Activated CD4-positive, CD25-positive, alpha-beta regulatory T cell treated with anti-CD3 and anti-CD28 coated beads, Interleukin-2, amount 50 U/mL, for 72 hours (primary cell): ENCODE data around the gene SARS2.
"Not testable (repeated sequence)": the region's sequence is repeated elsewhere in the genome, so short reads cannot be mapped to it uniquely, and the experiment has no call there.

ENCODE experiments used
- DNase-seq: peaks from one replicate; pipeline ENCODE4 v3.0.0; 2021

The SARS2 gene, protein sequence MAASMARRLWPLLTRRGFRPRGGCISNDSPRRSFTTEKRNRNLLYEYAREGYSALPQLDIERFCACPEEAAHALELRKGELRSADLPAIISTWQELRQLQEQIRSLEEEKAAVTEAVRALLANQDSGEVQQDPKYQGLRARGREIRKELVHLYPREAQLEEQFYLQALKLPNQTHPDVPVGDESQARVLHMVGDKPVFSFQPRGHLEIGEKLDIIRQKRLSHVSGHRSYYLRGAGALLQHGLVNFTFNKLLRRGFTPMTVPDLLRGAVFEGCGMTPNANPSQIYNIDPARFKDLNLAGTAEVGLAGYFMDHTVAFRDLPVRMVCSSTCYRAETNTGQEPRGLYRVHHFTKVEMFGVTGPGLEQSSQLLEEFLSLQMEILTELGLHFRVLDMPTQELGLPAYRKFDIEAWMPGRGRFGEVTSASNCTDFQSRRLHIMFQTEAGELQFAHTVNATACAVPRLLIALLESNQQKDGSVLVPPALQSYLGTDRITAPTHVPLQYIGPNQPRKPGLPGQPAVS

DNA sequence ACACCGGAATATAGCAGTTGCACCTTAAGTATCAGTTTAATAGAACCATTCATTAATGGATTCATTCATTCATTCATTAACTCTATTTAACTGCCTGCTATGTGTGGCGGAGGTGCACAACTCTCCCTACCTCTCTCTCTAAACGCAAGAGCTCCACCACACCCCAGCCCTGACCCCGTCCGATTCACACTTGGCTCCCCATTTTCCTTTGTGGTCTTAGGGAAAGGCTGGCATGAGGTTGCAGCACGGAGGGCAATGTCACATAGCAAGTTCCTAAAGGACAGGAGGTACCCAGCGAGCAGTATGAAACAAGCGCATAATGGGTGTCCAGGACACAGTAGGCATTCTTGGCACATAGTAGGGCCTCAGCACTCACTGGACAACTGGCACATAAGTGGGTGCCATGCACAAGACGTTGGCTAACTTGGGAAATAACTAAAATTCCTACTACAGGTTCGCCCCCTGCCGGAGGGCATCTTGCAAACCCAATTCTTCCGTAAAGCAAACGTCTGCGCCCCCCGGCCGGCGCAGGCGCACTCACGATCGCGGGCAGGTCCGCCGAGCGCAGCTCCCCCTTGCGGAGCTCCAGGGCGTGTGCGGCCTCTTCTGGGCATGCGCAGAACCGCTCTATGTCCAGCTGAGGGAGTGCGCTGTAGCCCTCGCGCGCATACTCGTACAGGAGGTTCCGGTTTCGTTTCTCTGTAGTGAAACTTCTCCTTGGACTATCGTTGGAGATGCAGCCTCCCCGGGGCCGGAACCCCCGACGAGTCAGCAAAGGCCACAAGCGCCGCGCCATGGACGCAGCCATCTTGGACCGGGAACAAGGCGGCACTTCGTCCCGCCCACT, at the start of gene SARS2:
Gene SARS2, minus strand, starts transcription at position 835 of the 847 bp plus-strand sequence. Its CDS starts 27 bp downstream, at position 808.
- DNase-seq = peak; percentile 96

DNA sequence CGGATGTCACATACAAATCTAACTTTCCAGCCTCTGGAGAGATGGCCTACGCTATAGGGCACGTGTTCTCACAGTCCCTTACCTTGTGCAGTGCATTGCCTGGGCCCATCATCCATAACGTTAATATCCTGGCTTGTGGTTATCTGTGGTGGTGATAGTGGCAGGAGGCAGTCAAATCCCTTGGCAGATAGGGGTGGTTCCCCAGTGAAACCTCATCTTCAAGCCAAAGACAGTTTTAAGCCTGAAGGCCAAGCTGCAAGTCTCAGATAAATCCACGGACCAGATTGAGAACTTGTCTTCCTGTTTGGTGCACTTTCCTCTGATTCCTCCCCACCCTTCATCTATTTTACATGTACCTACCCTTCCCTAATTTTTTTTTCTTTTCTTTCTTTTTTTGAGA, 49.2 kb upstream of the SARS2 start:
- no peak for DNase-seq

DNA sequence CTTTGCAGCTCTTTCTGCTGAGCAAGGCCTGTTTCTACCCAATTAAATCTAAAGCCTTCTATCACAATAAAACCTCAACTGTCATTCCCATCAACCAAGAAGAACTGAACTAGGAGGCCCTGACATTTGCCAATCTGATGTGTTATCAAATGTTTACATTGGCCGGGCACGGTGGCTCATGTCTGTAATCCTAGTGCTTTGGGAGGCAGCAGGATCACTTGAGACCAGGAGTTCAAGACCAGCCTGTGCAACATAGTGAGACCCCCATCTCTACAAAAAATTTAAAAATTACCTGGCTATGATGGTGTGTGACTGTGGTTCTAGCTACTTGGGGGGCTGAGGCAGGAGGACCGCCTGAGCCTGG, 47.7 kb upstream of the SARS2 start:
- no peak for DNase-seq

DNA sequence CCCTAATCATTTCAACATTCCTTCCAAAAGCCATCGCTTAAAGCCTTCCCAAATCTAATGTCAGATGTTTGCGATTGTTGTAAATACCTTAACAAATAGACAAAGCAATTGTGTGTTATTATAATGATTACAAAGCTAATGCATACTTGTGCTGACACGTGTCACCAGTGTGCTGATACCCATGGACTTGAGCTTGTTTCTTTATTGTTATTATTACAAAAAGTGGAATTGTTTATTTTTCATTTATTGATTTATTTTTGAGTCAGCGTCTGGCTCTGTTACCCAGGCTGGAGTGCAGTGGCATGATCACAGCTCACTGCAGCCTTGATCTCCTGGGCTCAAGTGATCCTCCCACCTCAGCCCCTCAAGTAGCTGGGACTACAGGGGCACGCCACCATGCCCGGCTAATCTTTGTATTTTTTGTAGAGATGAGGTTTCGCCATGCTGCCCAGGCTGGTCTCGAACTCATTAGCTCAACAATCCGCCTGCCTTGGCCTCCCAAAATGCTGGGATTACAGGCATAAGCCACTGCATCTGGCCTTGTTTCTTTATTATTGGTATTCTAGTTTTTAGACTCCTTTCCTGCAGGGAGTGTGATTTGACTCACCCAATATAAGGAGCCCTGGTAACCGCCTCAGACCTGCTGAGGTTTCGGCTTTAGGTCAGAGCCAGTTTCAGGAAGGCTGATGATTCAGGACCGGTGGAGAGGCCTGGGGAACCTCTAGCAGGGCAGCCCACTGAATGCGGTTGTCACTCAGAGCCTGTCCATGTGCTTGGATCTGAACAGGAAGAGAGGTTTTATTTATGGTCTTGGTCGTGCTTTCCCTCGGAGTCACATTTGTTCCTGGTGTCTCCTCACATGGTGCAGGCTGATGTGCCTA, 47.1 kb upstream of the SARS2 start:
- DNase-seq = peak; percentile 33

DNA sequence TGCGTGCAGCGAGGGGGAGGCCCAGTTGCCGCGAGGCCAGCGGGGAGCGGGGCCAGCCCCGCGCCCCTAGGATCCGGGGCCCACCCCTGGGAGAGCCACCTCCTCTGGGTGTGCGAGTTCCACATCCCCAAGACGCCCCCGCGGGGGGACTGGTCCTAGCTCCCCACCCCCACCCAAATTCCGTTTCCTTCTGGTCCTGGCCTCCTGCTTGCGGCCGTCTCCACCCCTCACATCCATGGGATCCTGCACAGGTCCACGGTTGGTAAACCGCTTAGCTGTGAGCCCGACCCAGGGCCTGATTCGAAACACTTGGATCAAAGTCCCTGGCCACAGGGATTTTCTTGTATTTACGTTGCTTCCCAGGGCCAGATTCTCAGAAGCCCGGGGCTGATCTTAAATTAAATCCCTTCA, 45.3 kb upstream of the SARS2 start:
- no peak for DNase-seq

DNA sequence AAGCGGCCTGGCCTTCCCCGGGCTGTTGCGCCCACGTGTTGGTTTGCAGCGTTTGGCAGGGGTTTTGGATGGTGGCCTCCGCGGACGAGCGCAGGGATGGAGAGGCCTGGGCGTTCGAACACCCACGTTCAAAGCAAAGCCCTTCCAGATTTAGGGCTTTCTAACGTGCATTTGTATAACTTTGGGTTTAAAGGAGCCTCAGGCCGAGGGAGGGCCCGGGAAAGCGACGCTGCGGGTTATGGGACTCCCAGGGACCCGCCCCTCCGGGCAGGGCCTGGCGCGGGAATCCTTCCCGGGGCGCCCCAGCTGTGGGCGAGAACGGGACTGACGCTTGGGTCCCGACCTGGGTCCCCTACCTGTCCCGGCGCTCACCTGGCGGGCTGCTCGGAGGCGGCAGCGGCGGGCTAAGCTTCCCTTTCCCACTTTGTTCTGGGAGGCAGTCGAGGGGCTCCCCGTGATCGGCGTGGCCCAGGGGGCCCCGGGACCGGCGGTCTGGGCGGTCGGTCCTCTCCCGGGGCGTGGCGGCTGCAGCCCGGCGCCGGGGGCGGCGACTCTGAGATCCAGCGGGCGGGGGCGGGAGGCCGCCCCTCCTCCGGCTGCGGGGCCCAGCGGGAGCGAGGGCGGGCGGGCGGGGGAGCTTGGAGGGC, 44.8 kb upstream of the SARS2 start, which contains the start of gene FBXO17:
Gene FBXO17, minus strand, starts transcription at position 529 of the 647 bp plus-strand sequence. CDS start 25,423 bp downstream, outside the sequence.
- DNase-seq = no peak

DNA sequence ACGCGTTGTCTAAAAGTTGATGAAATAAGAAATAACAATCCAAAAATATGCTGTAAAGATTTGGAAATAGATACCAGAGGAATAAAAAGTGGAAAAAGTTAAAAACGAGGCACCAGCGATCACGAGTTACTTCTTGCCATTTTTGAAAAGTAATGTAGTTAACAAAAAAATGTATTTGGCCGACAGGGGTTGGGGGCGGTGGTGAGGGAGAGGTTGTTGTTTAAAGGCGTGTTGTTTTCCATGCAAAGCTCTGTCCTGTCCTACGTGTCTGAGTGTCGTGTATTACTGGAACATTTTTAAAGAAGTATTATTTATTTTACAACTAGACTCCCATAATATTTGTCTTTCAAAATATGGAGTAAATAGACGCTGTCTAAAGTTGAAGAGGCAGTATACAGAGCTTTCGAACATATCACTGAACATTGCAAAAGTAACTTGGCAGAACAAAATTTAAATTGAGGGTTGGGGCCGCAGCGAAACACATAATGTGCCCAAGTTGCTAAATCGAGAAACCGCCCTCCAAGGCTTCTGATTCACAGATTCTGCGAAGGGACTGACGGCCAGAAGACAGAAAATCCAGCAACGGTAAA, 44.2 kb upstream of the SARS2 start:
- no peak for DNase-seq

DNA sequence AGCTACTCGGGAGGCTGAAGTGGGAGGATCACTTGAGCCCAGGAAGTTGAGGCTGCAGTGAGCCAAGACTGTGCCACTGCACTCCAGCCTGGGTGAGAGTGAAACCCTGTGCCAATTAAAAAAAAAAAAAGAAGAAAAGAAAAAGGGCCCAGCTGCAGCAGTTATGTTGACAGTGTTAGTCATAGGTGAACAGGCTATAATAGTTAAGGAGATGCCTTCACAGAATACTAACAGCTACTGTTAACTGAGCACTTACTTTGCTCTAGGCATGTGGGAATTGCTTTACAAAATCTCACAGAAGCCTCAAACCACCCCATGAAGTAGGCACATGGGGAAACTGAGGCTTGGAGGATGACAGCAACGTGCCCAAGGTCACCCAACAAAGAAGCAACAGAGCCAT, 41.1 kb upstream of the SARS2 start:
- DNase-seq = no peak

DNA sequence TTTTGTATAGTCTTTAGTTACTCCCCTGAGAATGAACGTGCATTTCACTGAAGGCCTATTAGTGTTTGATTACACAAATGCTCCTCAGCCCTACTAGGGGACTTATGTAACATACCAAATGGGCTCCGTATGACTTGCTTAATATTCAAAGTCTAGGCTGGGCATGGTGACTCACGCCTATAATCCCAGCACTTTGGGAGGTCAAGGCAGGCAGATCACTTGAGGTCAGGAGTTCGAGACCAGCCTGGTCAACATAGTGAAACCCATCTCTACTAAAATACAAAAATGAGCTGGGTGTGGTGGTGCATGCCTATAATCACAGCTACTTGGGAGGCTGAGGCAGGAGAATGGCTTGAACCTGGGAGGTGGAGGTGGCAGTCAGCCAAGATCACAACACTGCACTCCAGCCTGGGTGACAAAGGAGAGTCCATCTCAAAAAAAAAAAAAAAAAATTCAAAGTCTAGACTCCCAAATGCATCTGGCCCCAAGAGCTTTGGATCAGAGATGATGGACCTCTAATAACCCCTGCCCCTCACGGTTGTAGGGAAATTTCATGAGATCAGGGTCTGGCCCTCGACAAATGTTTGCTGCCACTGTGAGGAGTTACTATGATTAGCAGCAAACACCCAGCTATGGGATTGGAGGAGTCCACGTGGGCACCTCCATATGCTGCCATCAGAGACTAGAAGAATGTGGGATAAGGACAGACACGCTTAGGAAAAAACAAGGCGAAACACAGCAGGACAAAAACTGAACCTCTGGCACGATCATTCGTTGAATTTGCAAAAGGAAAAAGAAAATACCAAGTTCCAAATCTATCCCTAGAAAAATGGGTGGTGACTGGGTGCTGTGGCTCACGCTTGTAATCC, 40.3 kb upstream of the SARS2 start:
- no peak for DNase-seq

DNA sequence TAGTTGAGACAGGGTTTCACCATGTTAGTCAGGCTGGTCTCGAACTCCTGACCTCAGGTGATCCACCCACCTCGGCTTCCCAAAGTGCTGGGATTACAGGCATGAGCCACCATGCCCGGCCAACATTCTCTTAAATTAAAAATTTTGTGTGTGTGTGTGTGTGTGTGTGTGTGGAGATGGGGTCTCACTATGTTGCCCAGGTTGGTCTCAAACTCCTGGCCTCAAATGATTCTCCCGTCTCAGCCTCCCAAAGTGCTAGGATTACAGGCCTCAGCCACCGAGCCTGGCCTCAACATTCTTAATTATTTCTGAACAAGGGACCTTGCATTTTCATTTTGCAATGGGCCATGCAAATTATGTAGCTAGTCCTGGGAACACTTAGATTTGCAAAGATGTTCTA, 35.6 kb upstream of the SARS2 start:
- not testable (repeated sequence) for DNase-seq

DNA sequence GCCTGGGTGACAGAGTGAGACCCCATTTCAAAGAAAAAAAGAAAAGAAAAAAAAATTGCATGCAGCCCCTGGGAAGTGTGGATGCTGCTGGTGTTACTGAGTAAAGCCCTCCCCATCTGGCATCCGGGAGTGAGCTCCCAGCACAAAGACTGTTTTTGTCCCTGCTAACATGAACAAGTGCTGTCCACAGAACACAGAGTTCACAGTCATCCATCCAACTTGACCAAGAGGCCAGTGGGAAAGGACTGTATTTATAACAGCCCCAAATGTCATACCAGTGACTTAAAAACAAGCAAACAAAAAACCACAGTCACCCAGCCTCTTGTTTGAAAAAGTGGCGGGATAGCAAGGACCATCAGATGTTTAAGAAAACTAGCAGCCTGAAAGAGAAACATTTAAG, 34.2 kb upstream of the SARS2 start:
- no peak for DNase-seq

DNA sequence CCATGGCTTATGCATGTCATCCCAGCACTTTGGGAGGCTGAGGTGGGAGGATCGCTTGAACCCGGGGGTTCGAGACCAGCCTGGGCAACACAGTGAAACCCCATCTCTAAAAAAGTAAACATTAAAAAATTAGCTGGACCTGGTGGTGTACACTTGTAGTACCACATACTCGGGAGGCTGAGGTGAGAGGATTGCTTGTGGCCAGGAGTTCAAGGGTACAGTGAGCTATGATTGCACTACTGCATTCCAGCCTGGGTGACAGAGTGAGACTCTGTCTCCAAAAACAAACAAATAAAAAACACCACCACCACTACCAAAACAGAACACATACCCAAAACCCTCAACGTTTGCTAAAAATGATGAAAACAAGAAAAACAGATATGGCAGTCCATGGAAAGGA, 29.1 kb upstream of the SARS2 start:
- no peak for DNase-seq

DNA sequence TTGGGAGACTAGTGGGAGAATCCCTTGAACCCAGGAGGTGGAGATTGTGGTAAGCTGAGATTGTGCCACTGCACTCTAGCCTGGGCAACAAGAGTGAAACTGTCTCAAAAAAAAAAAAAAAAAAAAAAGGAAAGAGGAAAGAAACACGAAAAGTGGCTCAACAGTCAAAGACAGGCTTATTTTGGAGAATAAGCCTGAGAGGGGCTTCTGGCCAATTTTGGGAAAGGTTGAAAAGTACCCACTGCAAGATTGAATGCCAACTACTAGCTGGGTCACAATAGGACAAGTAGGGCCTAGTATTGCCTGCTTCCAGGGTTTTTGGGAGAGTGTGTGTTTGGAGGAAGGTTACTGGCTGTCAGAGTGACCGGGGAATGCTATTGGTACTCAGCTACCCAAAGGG, 27.7 kb upstream of the SARS2 start:
- DNase-seq = no peak

DNA sequence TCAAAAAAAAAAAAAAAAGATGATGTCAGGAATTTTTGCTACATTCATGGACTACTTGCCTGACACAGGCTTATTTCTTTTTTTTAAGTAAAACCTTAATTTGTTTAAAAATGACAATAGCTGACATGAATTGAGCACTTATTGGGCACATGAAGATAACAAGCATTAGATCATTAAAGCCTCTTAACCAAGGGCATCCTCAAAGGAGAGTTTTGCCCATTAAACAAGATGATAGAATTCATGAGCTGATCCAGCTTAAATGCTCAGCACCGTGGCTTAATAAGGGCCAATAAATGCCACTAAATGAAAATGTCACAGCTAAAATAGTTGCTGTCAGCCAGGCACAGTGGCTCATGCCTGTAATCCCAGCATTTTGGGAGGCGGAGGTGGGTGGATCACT, 25.7 kb upstream of the SARS2 start:
- DNase-seq = no peak

DNA sequence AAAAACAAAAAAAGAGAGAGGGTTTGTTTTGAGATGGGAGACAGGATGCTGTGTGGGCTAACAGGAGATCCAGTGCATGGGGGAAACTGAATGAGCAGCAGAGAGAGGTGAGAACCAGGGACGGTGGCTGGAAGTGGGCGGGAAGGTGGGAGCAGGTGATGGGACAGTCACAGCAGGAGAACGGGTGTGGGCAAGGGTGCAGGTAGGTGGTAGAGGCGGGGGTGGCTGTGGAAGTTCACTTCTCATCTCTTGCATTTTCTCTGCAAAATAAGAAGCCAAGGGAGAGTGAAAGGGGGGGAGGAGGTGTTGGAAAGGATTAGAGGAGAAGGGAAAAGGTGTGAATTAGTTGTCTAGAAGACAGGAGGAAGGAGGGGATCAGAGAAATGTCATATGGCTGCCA, 23.1 kb upstream of the SARS2 start:
- no peak for DNase-seq

DNA sequence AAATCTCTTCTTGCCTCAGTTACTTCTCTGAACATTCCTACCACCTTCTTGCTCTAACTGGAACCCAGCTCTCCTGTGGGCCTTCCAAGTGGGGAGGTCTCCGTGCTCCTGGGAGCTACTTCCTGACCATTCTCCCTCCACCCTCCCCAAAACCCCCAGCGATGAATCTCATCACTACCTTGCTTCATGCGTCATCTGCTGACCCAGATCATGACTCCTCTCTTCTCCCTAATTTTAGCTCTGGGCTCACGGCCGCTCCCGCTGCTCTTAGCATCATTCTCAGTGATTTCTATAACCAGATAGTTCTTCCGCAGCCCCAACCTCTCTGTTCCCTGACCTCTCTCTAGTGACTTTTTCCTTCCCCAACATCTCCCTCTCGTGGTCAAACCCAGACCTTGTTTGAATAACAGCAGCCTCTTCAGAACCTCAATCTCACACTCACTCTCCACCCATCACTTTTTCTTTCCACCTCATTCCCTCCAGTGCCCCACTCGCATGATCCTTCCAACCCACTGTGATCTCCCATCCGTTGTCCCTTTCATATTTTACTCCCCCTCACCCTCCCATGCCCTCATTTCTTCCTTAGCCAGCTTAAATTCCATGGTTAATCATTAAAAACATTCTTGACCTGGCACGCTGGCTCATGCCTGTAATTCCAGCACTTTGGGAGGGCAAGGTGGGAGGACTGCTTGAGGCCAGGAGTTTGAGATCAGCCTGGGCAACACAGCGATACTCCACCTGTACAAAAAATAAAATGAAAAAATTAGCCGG, 22.0 kb upstream of the SARS2 start:
- no peak for DNase-seq

DNA sequence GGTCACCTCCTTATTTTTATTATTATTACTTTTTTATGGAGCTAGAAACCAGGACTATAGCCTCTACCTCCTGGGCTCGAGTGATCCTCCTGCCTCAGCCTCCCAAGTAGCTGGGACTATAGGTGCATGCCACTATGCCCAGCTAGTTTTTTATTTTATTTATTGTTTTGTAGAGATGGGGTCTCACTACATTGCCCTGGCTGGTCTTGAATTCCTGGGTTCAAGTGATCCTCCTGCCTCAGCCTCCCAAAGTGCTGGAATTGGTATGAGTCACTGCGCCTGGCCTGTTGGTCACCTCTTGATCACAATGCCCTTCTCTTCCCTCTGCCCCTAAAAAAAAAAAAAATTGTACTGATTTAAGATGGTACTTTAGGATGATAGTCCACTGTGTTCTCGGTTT, 20.6 kb upstream of the SARS2 start:
- no peak for DNase-seq

DNA sequence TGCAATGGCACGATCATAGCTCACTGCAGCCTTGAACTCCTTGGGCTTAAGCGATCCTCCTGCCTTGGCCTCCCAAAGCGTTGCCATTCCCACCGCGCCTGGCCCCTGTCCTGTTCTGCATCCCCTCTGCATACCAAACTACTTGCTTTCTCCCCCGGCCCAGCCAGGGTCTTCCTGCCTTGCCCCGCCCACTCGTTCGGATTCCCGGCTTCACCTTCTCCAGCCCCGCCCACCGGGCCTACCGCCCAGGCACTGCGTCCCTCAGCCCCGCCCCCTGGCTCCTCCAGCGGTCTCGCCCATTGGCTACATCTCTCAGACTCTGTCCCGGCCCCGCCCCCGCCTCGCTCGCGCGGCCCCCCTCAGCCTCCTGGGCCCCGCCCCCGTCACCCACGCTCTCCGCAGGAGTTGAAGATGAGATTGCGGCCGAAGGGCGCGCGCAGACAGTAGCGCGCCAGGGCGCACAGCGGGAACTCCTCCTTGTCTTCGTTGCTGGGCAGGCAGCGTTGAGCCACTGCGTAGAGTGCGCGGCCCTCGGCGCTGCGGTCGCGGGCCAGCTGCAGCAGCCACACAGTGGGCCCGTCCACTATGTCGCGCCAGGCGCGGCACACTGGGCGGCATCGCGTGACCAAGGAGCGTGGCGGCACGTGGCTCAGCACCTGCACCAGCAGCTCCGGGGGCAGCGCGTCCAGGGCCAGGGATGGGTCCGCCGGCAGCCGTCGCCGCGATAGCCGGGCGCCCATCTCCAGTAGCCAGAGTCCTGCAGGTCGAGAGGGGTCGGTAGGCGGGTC, 19.2 kb upstream of the SARS2 start:
- peak; percentile 83 for DNase-seq
